G401 (cell line): ENCODE measurements around the gene CTXN2. TPM values are rescaled to one million over a fixed set of nuclear protein-coding genes. Genes with fewer than 3 reads are reported as not detected.
A peak's percentile ranks its signal among the peaks of the same experiment; 100 is the strongest.

Experiments
- DNase-seq: peaks from one replicate; pipeline ENCODE4 v3.0.0-alpha.2; 2015; ENCODE audit warnings: low spot score
- in situ Hi-C: cut with HindIII; loops from 2 replicates; pipeline ENCODE4 v1.10.0; 2016; ENCODE audit warnings: low sequenced_read_pairs, mixed read lengths
- total RNA-seq: library from RNA; depleted of rRNA; stranded (reverse); fragments of >200 nt; shearing (Covaris generic); gene quantifications from 2 replicates; pipeline ENCODE4 v1.2.3, GENCODE V29; 2014; rRNA removed

CTXN2 gene
- total RNA-seq = not detected in 2 replicates

- in situ Hi-C loops = no loop called here
- DNase-seq = peak; percentile 87
Measured at GRCh38 chr15:48191574-48192225, at the start of gene CTXN2. CTXN2 (plus strand) TSS chr15:48191665; CDS start chr15:48201301, 9,636 bp downstream.

GRCh38 chr15:48143856-48144255 lies 47.6 kb upstream of the CTXN2 start:
- DNase-seq = no peak
- in situ Hi-C loops = no loop called here

- in situ Hi-C loops = no loop called here
- no peak for DNase-seq
Measured at GRCh38 chr15:48144889-48145288, 46.6 kb upstream of the CTXN2 start.

GRCh38 chr15:48145923-48146322 lies 45.5 kb upstream of the CTXN2 start:
- in situ Hi-C loops = no loop called here

GRCh38 chr15:48147358-48147757 lies 44.1 kb upstream of the CTXN2 start:
- in situ Hi-C loops = no loop called here
- no peak for DNase-seq

More at GRCh38 chr15:48145923-48146322, 45.5 kb upstream of the CTXN2 start:
- DNase-seq = no peak

- in situ Hi-C loops = no loop called here
- DNase-seq = no peak
Measured at GRCh38 chr15:48149858-48150257, 41.6 kb upstream of the CTXN2 start.

- no peak for DNase-seq
- in situ Hi-C loops = no loop called here
Measured at GRCh38 chr15:48153526-48153925, 37.9 kb upstream of the CTXN2 start.

- no peak for DNase-seq
- in situ Hi-C loops = no loop called here
Measured at GRCh38 chr15:48168616-48169015, 22.8 kb upstream of the CTXN2 start.

- in situ Hi-C loops = no loop called here
Measured at GRCh38 chr15:48170981-48171380, 20.5 kb upstream of the CTXN2 start.

GRCh38 chr15:48175126-48175525 lies 16.3 kb upstream of the CTXN2 start:
- no peak for DNase-seq

More at GRCh38 chr15:48170981-48171380, 20.5 kb upstream of the CTXN2 start:
- DNase-seq = no peak

GRCh38 chr15:48176112-48176511 lies 15.4 kb upstream of the CTXN2 start:
- in situ Hi-C loops = no loop called here
- DNase-seq = peak; percentile 20

More at GRCh38 chr15:48175126-48175525, 16.3 kb upstream of the CTXN2 start:
- in situ Hi-C loops = no loop called here

- DNase-seq = no peak
- in situ Hi-C loops = no loop called here
Measured at GRCh38 chr15:48176957-48177356, 14.5 kb upstream of the CTXN2 start.

- DNase-seq = peak; percentile 76
- in situ Hi-C loops = no loop called here
Measured at GRCh38 chr15:48177383-48177765, 14.1 kb upstream of the CTXN2 start.

- in situ Hi-C loops = no loop called here
- DNase-seq = peak; percentile 83
Measured at GRCh38 chr15:48177766-48178647, 13.5 kb upstream of the CTXN2 start, which contains the start of gene MYEF2. MYEF2 (minus strand) TSS chr15:48178295; CDS start chr15:48178237, 58 bp downstream.

GRCh38 chr15:48178648-48178931 lies 12.9 kb upstream of the CTXN2 start:
- in situ Hi-C loops = no loop called here
- DNase-seq = no peak

GRCh38 chr15:48182749-48183148 lies 8.7 kb upstream of the CTXN2 start:
- no peak for DNase-seq
- in situ Hi-C loops = no loop called here

- no peak for DNase-seq
- in situ Hi-C loops = no loop called here
Measured at GRCh38 chr15:48185529-48185928, 5.9 kb upstream of the CTXN2 start.

- DNase-seq = no peak
- in situ Hi-C loops = no loop called here
Measured at GRCh38 chr15:48186271-48186670, 5.2 kb upstream of the CTXN2 start.

GRCh38 chr15:48190932-48191573 lies 412 bp upstream of the CTXN2 start:
- peak; percentile 79 for DNase-seq

GRCh38 chr15:48202068-48202467 lies 10.6 kb downstream of the CTXN2 start:
- in situ Hi-C loops = no loop called here
- no peak for DNase-seq

More at GRCh38 chr15:48190932-48191573, 412 bp upstream of the CTXN2 start:
- in situ Hi-C loops = no loop called here
